HG03565 (cell line): ENCODE data around the gene NEURL2.
A peak's percentile ranks its signal among the peaks of the same experiment; 100 is the strongest.
"Not testable (repeated sequence)": the region's sequence is repeated elsewhere in the genome, so short reads cannot be mapped to it uniquely, and the experiment has no call there.

Experiments
- ATAC-seq: cut with Tn5 transposase; IDR thresholded peaks from one replicate; pipeline ENCODE4 v1.9.1; 2021; ENCODE audit warnings: mild to moderate bottlenecking, moderate library complexity; ENCODE audit not compliant: unreplicated experiment

NEURL2 gene

GRCh38 chr20:45901332-45901731 lies 10.3 kb upstream of the NEURL2 start:
- not testable (repeated sequence) for ATAC-seq

- ATAC-seq = no peak
Observed at GRCh38 chr20:45899046-45899835, 8.2 kb upstream of the NEURL2 start.

GRCh38 chr20:45898285-45898684 lies 7.3 kb upstream of the NEURL2 start:
- ATAC-seq = no peak

GRCh38 chr20:45897692-45898091 lies 6.7 kb upstream of the NEURL2 start:
- ATAC-seq = no peak

GRCh38 chr20:45897289-45897688 lies 6.3 kb upstream of the NEURL2 start:
- ATAC-seq = no peak

- ATAC-seq = no peak
Observed at GRCh38 chr20:45896641-45897161, 5.7 kb upstream of the NEURL2 start.

GRCh38 chr20:45894797-45895196 lies 3.8 kb upstream of the NEURL2 start:
- ATAC-seq = no peak

GRCh38 chr20:45893831-45894230 lies 2.8 kb upstream of the NEURL2 start:
- no peak for ATAC-seq

GRCh38 chr20:45892828-45893500 lies 2.0 kb upstream of the NEURL2 start:
- ATAC-seq = no peak

- no peak for ATAC-seq
Observed at GRCh38 chr20:45892049-45892825, 1.2 kb upstream of the NEURL2 start.

- ATAC-seq = no peak
Observed at GRCh38 chr20:45890077-45890984, 677 bp downstream of the NEURL2 start.

GRCh38 chr20:45888681-45889080 lies 2.3 kb downstream of the NEURL2 start:
- ATAC-seq = no peak

GRCh38 chr20:45887346-45887715 lies 3.7 kb downstream of the NEURL2 start, which contains the start of gene SPATA25:
SPATA25 (minus strand) TSS chr20:45887622; CDS start chr20:45887590, 32 bp downstream.
- ATAC-seq = no peak

- ATAC-seq = no peak
Observed at GRCh38 chr20:45886590-45887345, 4.2 kb downstream of the NEURL2 start.

- no peak for ATAC-seq
Observed at GRCh38 chr20:45883100-45883469, 7.9 kb downstream of the NEURL2 start.

GRCh38 chr20:45882469-45883099 lies 8.4 kb downstream of the NEURL2 start:
- no peak for ATAC-seq

GRCh38 chr20:45880988-45881788 lies 9.8 kb downstream of the NEURL2 start, which contains the start of gene ZSWIM1:
ZSWIM1 (plus strand) TSS chr20:45881227; CDS start chr20:45882593, 1,366 bp downstream.
- ATAC-seq = peak; percentile 96

- no peak for ATAC-seq
Observed at GRCh38 chr20:45878076-45878761, 12.8 kb downstream of the NEURL2 start.
